ENCODE data around the gene ZNF804A. TPM values are rescaled to one million over a fixed set of nuclear protein-coding genes. Genes with fewer than 3 reads are reported as not detected.

ZNF804A gene
- polyA plus RNA-seq, 1 donor, result 2.1 TPM

DNA sequence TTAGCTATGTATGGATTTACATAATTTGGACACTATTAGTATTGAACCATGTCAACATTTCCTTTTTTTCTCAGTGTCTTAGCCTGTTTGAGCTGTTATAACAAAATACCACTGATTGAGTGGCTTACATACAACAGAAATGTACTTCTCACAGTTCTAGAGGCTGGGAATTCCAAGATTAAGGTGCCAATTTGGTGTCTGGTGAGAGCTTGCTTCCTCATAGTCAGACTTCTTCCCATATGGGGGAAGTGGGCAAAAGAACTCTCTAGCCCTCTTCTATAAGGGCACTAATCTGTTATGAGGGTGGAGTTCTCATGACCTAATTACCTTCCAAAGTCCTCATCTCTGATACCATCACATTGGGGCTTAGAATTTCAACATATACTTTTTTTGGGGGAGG, 12.6 kb downstream of the ZNF804A start:
- DNase-seq, result no peak

DNA sequence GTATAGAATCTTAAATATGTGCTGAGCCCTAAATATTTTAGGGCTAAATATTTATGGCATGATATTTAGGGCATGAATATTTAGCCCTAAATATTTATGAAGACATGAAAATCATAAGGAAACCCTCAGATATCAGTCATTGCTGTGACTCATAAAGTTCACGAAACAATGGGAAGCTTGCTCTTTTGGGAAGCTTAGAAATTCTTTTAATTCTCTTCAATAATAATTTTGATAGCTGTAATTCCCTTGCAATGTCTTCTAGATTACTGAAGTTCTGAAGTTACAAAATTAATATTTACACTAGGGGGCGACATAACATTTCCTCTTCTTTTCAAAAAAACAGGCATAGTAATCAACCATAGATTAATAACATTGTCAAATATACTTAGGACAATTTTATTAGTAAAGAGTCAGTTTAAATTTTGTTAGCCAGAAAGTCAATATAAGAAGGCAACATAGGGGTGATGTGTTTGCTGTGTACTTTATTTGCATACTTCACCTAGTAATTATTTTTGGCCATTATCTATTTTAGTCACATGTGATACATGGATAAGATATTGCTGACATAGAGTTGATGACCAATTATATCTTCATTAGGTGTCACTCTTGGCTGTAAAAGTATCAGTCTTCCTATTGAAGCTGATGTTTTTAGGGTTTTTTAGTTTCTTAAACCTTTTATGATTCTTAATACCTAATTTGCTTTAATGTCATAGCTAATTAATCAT, 13.2 kb downstream of the ZNF804A start:
- DNase-seq, result peak; percentile 6

GRCh38 chr2:184620367-184620766, 22.0 kb downstream of the ZNF804A start:
- DNase-seq, result no peak

DNA sequence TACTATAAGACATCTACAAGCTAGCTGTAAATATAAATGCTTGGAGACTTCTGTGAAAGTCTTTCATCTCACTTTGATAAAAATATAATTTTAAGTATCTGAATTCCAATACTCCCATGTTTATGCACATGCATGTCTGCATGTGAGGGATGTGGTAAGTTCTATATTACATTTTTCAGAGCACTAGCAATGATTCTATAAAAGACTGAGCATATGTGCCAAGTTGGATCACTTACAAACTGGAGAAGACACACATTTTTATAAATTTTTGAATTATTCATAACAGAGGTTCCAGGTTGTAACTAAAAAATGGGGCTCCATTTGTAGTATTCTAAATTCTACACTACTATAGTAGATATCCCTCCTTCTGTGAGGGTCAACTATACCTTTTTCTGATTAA, 26.0 kb downstream of the ZNF804A start:
- no peak for DNase-seq

GRCh38 chr2:184628051-184628450, 29.7 kb downstream of the ZNF804A start:
- no peak for DNase-seq

DNA sequence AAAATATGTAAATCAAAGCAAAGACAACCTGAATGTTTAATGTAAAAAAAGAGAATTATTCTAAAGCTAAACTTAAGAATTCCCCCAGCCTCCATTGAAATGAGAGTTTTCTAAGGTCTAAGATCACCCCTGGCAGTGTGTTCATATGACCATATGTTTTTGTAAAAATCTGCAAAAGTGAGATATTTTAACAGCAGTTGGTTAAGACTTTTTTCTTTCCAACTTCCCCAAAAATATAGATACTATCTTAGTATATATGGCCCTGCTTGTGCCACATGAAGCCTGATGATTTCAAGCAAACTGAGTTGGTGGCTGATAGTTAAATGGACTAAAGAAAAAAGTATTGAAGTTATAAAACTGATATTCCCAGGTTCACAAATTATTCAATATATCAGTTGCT, 35.4 kb downstream of the ZNF804A start:
- DNase-seq, result no peak

DNA sequence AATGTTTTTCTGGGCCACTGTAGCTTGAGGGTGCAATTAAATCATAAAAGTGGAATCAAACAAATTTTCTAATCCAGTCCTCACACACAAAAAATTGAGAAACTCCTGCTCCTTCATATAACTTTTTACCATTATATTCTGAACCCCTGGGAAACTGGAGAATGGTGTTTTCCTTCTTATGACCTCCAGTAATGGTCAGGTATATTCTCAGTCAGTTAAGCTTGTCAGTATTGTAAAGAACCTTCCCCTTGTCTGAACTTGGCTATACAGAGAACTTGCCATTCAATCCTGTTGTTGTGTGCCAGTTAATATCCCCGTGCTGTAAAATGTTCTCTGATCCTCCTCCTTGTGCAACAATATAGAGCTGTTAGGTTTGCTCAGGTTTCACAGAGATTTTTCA, 39.5 kb downstream of the ZNF804A start:
- DNase-seq, result no peak

GRCh38 chr2:184644685-184645084, 46.4 kb downstream of the ZNF804A start:
- DNase-seq, result no peak

- DNase-seq, result no peak
These were observed 47.8 kb downstream of the ZNF804A start for GRCh38 chr2:184646177-184646576.

DNA sequence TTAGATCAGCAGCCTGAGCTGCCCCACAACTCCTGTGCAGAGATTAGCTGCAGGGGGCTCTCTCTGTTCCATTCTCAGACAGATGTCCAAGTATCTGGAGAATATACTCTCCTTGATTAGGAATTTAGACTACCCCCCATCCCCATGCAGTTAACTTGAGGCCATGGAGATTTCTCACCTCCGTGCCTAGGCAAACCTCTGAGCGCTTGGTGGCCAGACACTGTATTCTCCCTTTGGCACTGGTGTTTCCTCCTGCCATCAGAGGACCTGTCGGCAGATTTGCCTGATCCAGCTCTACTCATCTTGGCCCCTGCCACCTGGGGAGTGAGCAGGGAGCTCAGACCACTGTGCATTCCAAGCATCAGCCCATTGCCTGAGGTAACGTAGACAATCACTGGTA, 48.3 kb downstream of the ZNF804A start:
- DNase-seq, result no peak

DNA sequence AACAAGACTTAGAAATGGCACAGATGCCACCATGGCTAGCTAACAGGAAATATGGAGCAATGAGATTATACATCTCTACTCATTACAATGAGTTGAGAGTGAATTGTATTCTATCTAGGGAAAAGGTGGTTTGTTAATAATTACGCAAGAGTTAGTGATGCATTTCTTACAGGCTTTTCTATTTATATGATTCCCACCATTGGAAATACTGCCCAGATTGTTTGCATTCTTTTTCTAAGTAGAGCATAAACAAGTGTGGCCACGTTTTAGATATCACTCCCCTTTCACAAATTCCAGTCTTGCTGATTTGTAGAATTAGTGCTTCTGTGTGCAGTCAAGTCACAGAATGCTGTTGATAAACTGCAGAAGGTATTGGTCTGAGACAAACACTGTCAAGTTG, 56.6 kb downstream of the ZNF804A start:
- DNase-seq, result no peak

GRCh38 chr2:184677171-184677570, 78.8 kb downstream of the ZNF804A start:
- no peak for DNase-seq

GRCh38 chr2:184679219-184680018, 81.1 kb downstream of the ZNF804A start:
- DNase-seq, result no peak

GRCh38 chr2:184680825-184681224, 82.5 kb downstream of the ZNF804A start:
- no peak for DNase-seq

- no peak for DNase-seq
These were observed 83.5 kb downstream of the ZNF804A start for GRCh38 chr2:184681642-184682321.

GRCh38 chr2:184683911-184684310, 85.6 kb downstream of the ZNF804A start:
- no peak for DNase-seq

GRCh38 chr2:184685999-184686841, 87.9 kb downstream of the ZNF804A start:
- DNase-seq, result no peak

GRCh38 chr2:184689638-184690037, 91.3 kb downstream of the ZNF804A start:
- DNase-seq, result no peak

GRCh38 chr2:184692141-184692734, 93.9 kb downstream of the ZNF804A start:
- peak; percentile 11 for DNase-seq

GRCh38 chr2:184696644-184697043, 98.3 kb downstream of the ZNF804A start:
- no peak for DNase-seq

DNA sequence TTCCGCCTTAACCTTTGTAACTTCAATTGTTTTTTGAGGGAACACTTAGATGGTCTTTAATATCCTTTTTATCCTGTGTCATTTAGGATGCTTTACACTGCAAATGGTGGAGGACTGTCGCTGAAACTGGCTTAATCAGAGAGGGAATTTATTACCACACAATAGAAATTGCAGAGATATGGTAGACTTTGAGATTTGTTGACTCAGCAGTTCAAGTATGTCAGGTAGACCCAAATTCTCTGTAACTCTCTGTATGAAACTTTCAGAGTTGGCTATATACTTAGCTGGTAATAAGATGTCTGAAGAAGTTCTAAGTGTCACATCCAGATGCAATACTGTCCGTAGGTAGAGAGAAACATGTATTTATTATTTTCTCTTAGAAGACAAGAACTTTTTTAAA, 100.1 kb downstream of the ZNF804A start:
- DNase-seq, result no peak

DNA sequence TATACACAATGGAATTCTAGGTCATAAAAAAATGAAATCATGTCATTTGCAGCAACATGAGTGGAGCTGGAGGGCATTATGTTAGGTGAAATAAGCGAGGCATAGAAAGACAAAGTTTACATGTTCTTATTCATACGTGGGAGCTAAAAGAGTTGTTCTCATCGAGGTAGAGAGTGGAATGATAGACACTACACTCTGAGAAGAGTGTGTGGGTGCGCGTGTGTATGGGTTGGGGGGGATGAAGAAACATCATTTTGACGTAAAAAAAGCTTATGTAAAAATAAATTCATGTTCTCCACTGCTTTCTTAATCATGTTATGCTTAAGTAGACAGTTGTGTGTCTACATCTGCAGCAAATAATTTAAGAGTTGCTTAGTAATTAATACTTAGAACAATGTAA, 123.6 kb downstream of the ZNF804A start:
- DNase-seq, result no peak

Data from left kidney (tissue), 2 donors.